Central memory CD4-positive, alpha-beta T cell (primary cell): ENCODE results near the gene TPR.

ENCODE experiments used
- DNase-seq: peaks from one replicate; pipeline ENCODE4 v3.0.0; 2022

Gene TPR

DNA sequence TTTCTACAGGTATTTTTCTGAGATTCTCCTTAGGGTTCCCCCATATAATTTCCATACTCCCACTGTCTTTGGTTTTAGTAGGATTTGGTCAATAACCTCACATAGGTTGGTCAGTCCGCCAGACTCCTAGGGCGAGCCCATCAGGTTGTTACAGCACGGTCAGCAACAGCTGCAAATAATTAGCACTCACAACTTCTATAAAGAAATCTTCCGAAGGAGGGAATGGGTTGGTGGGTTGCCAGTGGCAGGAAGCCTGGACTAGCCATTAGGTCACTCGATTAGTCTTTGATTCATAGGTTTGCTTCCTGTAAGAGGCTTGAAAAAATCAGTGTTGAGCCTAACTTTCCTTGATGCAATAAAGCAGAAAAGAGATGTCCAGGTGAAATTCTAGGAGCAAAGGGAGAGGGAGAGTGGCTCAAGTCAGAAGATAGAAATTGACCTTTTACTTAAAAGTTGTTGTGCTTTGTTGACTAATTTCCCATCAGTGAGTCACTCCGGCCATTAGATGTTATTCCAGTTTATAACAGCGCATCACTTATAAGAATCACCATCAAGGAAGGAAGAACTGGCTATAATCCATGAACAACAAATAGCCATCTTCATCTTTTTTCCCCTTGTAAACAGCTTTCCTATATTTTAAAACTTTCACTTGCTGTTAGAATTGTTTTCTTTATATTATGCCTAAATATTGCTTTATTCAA is 88.3 kb downstream of the TPR start:
- no peak for DNase-seq

DNA sequence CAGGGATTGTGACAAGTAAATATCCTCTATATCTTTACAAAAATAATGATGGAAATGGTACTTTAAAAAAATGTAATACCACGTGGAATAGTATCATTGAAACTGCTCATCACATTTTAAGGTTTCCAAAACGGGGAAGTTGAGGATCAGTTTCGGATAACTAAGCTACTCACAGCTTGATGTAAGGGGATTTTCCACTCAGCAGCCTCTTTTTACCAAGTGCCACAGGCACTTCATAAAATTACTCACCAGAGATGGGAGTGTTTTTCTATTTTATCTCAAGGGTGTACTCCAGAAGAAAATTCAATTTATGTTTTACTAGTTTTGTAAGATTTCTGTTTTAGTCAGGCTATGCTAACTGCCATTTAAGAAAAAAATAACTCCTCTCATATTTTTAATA is 91.7 kb downstream of the TPR start:
- no peak for DNase-seq

DNA sequence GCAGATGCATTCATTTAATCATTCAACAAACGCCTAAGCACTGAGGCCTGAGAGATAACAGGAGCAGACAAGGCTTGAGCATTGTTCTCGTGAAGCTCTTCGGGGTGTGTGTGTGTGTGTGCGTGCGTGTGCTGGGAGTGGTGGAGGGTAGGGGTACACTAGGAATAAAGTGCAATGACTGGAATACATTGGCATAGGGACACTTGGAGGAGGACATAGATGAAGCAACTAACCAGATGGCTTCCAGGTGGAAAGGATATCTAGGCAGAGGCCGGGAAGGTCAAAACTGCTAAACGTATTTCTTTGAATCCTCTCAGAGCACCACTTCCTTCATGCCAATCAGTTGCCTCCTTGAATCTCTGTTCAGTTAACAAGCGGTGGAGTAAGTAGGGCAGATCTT is 92.6 kb downstream of the TPR start:
- DNase-seq = no peak

DNA sequence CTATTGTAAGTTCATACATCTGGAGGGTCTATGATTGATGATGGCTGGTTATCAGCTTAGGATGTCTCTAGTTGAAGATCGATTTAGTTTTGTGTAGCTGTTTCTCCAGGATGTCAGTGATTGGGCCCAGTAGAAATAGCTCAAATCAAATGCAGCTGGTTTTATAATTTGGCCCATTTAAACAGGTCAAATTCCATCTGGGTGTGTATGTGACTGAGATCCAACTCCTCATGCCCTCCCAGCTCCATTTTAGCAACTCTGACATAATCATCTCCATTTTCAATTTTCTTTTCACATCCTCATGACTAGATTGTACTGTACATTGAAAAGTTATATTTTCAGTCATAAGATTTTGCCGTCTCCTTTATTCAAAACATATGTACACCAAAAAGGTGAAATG is 99.2 kb downstream of the TPR start:
- no peak for DNase-seq

DNA sequence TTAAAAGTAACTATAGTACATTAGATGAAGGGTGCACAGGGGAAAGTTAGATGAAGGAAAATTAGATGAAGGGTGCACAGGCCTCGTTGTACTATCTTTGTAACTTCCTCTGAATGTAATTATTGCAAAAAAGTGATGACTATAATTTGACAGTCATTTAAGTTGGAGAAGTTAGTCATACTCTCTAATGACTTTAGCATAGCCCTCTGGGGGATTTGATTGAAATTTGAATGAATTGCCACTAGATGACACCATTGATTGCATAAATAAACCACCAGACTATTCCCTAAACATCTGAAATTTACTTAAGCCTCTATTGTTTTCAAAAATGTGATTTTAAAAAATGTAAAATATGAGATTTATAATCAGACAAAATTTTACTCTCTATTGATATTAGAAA is 102.6 kb downstream of the TPR start:
- DNase-seq = peak; percentile 4

DNA sequence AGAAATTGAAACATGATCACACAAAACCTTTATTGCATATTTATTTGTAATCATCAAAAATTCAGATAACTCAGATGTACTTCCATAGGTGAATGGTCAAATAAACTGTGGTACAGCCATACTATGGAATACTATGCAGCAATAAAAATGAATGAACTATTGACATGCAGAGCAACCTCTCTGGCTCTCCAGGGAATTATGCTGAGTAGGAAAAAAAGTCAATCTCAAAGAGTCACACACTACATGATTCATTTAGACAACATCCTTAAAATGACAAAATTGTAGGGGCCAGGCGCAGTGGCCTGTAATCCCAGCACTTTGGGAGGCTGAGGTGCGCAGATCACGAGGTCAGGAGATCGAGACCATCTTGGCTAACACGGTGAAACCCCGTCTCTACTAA is 104.0 kb downstream of the TPR start:
- DNase-seq = no peak
